Fibroblast of skin of scalp (primary cell): ENCODE measurements around the gene SOCS4.
A peak's percentile ranks its signal among the peaks of the same experiment; 100 is the strongest.

Source experiments
- DNase-seq: peaks from one replicate; pipeline ENCODE4 v3.0.0-alpha.2; 2013

SOCS4 gene

DNA sequence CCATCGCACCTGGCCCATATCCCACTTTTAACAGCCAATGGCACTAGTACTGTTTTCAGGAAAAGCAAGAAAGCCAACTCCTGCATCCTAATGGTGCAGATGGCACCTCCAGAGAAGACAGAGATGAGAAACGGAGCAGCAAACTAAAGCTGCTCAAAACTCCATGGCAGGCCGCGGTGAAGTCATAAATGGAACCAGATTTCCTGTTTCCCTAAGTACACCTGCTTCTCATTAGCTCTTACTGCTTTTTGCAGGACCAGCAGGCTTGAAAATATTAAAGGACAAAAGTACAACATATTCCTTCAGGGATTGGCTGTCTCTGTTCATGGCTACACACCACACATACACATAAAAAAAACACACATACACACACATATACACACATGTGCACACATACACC, 65.3 kb downstream of the SOCS4 start:
- DNase-seq = peak; percentile 67

DNA sequence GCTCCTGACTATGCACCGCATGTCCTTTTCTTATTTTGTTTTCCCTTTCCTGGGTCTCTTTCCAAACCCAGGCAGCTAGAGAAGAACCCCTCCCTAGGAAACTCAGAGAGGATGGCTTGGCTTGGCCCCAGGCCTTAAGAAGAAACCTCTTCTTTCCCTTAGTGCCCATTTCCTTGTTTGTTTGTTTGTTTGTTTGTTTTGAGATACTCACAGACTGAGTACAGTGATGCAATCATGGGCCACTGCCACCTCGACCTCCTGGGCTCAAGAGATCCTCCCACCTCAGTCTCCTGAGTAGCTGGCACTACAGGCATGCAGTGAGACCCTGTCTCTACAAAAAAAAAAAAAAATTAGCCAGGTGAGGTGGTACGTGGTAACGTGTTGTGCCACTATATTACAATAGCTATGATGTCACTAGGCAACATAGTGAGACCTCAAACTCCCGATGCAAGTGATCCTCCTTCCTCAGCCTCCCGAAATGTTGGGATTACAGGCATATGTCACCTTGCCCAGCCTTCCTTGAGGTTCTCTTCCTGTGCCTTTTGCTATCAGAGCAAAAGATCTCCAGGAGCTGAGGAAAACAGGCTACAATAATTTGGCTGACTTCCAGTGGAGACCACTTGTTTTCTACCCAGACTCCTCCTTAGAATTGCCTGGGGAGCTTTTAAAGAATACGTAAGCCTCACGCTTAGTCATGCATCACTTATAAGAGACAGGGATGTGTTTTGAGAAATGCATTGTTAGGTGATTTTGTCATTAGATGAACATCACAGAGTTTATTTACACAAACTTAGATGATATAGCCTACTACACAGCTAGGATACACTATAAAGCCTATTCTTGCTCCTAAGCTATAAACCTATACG, 67.5 kb downstream of the SOCS4 start:
- peak; percentile 36 for DNase-seq

DNA sequence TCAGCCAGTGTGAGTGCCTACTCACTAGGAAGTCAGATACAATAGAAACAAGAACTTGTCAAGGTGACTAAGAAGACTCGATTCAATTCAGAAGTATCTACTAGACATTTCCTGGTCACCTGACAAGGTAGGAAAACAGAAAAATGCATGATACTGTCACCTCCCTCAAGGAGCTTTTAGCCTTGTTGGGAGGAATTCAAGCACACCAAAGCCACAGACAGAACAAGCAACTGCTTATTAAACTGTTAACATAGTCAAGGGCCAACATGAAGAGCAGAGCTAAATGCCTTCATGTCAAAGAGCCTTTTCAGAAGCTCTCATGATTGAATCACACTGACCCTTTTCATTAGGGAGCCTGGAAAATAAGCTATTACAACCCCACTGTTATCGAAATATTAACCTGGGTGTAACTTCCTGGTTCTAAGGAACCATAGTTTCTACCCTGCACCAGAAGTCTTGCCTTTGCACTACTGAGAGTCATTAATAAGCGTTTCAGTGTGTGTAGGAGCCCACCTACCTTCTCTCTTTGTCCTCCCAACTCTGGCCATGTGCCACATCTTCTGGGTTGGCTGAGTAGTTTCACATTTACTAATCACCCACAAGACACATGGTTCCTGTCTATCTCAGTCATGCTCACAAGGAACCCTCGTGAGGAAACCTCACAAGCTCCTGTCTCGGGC, 71.0 kb downstream of the SOCS4 start:
- no peak for DNase-seq

DNA sequence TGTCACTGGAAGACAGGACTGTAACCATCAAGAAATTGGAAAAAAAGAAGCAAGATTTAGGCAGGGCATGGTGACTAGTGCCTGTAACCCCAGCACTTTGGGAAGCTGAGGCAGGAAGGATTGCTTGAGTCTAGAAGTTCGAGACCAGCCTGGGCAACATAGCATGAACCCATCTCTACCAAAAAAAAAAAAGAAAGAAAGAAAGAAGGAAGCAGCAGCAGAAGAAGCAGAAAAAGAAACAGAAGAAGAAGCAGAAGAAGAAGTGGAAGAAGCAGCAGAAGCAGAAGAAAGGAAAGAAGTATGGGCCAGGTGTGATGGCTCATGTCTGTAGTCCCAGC, 71.5 kb downstream of the SOCS4 start:
- no peak for DNase-seq
